CD4-positive, alpha-beta memory T cell (primary cell): Measurements from ENCODE around the gene ALCAM. TPM values are rescaled to one million over a fixed set of nuclear protein-coding genes. Genes with fewer than 3 reads are reported as not detected.

Experiments
- CTCF ChIA-PET: fragments of 350-600 bp; sonication (Branson Sonifier 250); formaldehyde crosslinking; loops from one replicate; lab custom pipeline; 2021; ENCODE audit warnings: inconsistent platforms; ENCODE audit not compliant: partially characterized antibody; lab: Charles Lee
- POLR2A ChIA-PET: fragments of 350-600 bp; sonication (Branson Sonifier 250); formaldehyde crosslinking; loops from one replicate; lab custom pipeline; 2021; ENCODE audit not compliant: partially characterized antibody; lab: Charles Lee
- DNase-seq, 5 donors: peaks; one replicate each; pipeline versions ENCODE4 v3.0.0 to v3.0.0-alpha.2; 2020 to 2022; ENCODE audit warnings: mixed read lengths in 1 of 5
- H3K27ac ChIP-seq: one replicate; pipeline ENCODE4 v1.7.0; 2013; ENCODE audit warnings: low read depth, low read length
- H3K27me3 ChIP-seq: 2 replicates; pipeline ENCODE4 v1.7.0; 2013; ENCODE audit warnings: mild to moderate bottlenecking, low read length, moderate library complexity; ENCODE audit not compliant: insufficient read depth
- H3K36me3 ChIP-seq: 2 replicates; pipeline ENCODE4 v1.7.0; 2013; ENCODE audit warnings: mild to moderate bottlenecking, low read length, moderate library complexity; ENCODE audit not compliant: insufficient read depth
- H3K4me1 ChIP-seq: 2 replicates; pipeline ENCODE4 v1.7.0; 2013; ENCODE audit warnings: mild to moderate bottlenecking, low read length, moderate library complexity; ENCODE audit not compliant: insufficient read depth
- H3K4me3 ChIP-seq, 2 donors: one replicate each; pipeline ENCODE4 v1.7.0; 2013; ENCODE audit warnings: low read length in 2 of 2, mild to moderate bottlenecking in 1 of 2
- H3K9me3 ChIP-seq, 2 donors: one replicate each; pipeline ENCODE4 v1.7.0; 2013; ENCODE audit warnings: low read length in 2 of 2, control low read depth in 1 of 2; ENCODE audit not compliant: control insufficient read depth in 1 of 2
- H3K27ac Mint-ChIP-seq, 7 donors: one replicate each; pipeline ENCODE4 v1.8.0; 2020 to 2021; ENCODE audit warnings: mixed read lengths in 7 of 7, mild to moderate bottlenecking in 6 of 7, inconsistent platforms in 3 of 7, moderate library complexity in 3 of 7
- H3K27me3 Mint-ChIP-seq, 2 donors: one replicate each; pipeline ENCODE4 v1.8.0; 2020 to 2021; ENCODE audit warnings: mixed read lengths in 2 of 2
- H3K36me3 Mint-ChIP-seq, 2 donors: one replicate each; pipeline ENCODE4 v1.8.0; 2020 to 2021; ENCODE audit warnings: mixed read lengths in 2 of 2, inconsistent platforms in 1 of 2, mild to moderate bottlenecking in 1 of 2
- H3K4me1 Mint-ChIP-seq, 4 donors: one replicate each; pipeline ENCODE4 v1.8.0; 2020 to 2021; ENCODE audit warnings: mixed read lengths in 4 of 4, mild to moderate bottlenecking in 1 of 4
- H3K4me3 Mint-ChIP-seq, 8 donors: one replicate each; pipeline ENCODE4 v1.8.0; 2020 to 2021; ENCODE audit warnings: mixed read lengths in 8 of 8, mild to moderate bottlenecking in 7 of 8, moderate library complexity in 6 of 8, inconsistent platforms in 3 of 8
- H3K9me3 Mint-ChIP-seq, 8 donors: one replicate each; pipeline ENCODE4 v1.8.0; 2020 to 2021; ENCODE audit warnings: mixed read lengths in 8 of 8, mild to moderate bottlenecking in 5 of 8, inconsistent platforms in 3 of 8, moderate library complexity in 1 of 8
- intact Hi-C: fragments of 100-400 bp; cut with micrococcal nuclease; formaldehyde crosslinking; loops from one replicate; pipeline ENCODE4 v1.15.1; 2023
- polyA plus RNA-seq, 2 donors: library from polyadenylated mRNA; unstranded; fragments of 300-500 nt; fragmentation: Illumina TruSeq; gene quantifications; one replicate each; pipeline ENCODE4 v1.2.3, GENCODE V29; 2021
- total RNA-seq, 2 experiments: library from RNA; stranded (reverse); gene quantifications; one replicate each; pipeline ENCODE4 v1.2.3, GENCODE V29; 2021

The ALCAM gene
- total and polyA plus RNA-seq, 4 experiments from 2014 or later, result 5.5 to 10.6 (median 8.6) TPM

DNA sequence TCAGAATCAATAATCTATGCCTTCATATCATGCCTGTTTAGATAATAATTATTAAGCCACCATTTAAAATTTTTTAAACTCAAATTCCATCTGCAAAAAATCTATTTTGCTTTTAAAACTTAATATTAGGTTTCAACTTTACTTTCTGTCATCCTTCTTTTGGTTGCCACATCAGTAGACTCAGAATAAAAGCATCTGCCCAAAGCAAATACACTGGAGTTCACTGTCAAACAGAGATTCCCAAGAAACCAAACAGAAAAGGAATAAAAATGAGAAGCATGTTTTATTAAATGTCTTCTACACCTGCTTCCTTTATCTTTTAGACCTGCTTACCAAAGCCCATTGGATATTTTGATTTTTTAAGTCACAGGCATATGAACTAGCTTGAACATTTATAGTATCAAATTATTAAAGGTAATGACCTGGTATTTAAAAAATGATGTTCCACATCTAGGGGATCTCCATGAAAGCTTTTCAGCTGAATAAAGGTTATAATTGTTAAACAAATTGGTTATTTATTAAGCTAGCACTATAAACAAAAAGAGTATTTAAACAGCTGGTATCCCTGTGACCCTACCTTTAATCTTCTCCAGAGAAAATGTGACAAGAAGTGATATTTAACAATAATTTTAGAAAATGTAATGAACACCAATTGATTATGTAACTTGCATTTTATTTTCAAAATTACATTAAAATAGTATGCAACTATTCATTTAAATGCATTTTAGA lies 62.5 kb downstream of the ALCAM start:
- no peaks in the 10 kb centered on the region for H3K9me3 Mint-ChIP-seq
- H3K4me3 ChIP-seq, result no peak overlapping the region
- H3K4me1 ChIP-seq, result no peaks in the 10 kb centered on the region
- H3K27me3 Mint-ChIP-seq, result no peaks in the 10 kb centered on the region
- no peaks in the 10 kb centered on the region for H3K4me1 Mint-ChIP-seq
- DNase-seq, result no peak
- no peaks in the 10 kb centered on the region for H3K36me3 Mint-ChIP-seq
- no peak overlapping the region for H3K27ac Mint-ChIP-seq
- H3K4me3 Mint-ChIP-seq, result no peak overlapping the region
- no peak overlapping the region for H3K27ac ChIP-seq
- intact Hi-C loops, result no loop called here
- no peaks in the 10 kb centered on the region for H3K9me3 ChIP-seq
- no peaks in the 10 kb centered on the region for H3K27me3 ChIP-seq
- CTCF ChIA-PET, result no interaction called here
- POLR2A ChIA-PET, result no interaction called here
- no peaks in the 10 kb centered on the region for H3K36me3 ChIP-seq

DNA sequence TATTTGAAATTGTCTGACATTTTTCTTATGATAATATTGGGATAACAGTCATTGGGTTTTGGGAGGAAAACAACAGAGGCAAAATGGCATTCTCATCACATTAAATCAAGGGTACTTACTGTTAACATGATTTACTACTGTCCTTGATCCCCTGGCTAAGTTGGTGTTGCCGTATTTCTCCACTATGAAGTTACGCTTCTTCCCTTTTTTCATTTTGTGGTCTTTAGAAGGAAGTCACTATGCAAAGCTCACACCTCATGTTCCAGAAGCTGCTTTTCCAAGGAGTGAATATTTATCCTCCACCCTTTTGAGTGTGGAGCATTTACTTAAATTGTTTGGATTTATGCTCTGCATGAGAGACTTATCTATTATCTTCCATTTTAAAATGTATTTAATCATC lies 63.7 kb downstream of the ALCAM start:
- peaks cover 0 to 3% of the 10 kb centered on the region in 2 donors for H3K36me3 Mint-ChIP-seq
- DNase-seq, result no peak
- no peaks in the 10 kb centered on the region for H3K9me3 ChIP-seq
- POLR2A ChIA-PET, result no interaction called here
- H3K4me1 ChIP-seq, result no peaks in the 10 kb centered on the region
- intact Hi-C loops, result no loop called here
- H3K27ac ChIP-seq, result no peak overlapping the region
- H3K27me3 ChIP-seq, result no peaks in the 10 kb centered on the region
- no peak overlapping the region for H3K4me3 Mint-ChIP-seq
- H3K27ac Mint-ChIP-seq, result no peak overlapping the region
- no peaks in the 10 kb centered on the region for H3K36me3 ChIP-seq
- no peak overlapping the region for H3K4me3 ChIP-seq
- H3K27me3 Mint-ChIP-seq, result no peaks in the 10 kb centered on the region
- no peaks in the 10 kb centered on the region for H3K4me1 Mint-ChIP-seq
- CTCF ChIA-PET, result no interaction called here
- peaks cover 0 to 3% (median 0%) of the 10 kb centered on the region in 8 donors for H3K9me3 Mint-ChIP-seq

GRCh38 chr3:105431200-105431599 lies 64.5 kb downstream of the ALCAM start:
- H3K36me3 ChIP-seq, result no peaks in the 10 kb centered on the region
- H3K4me3 ChIP-seq, result no peak overlapping the region
- Mint-ChIP-seq H3K4me3 (no peak overlapping the region), H3K9me3 (peaks cover 0 to 4% (median 0%) of the 10 kb centered on the region in 8 donors), H3K36me3 (peaks cover 0 to 4% of the 10 kb centered on the region in 2 donors), H3K27ac (no peak overlapping the region), H3K4me1 (no peaks in the 10 kb centered on the region), H3K27me3 (no peaks in the 10 kb centered on the region)
- no peaks in the 10 kb centered on the region for H3K4me1 ChIP-seq
- ChIA-PET CTCF (no interaction called here), POLR2A (no interaction called here)
- no peak overlapping the region for H3K27ac ChIP-seq
- intact Hi-C loops, result no loop called here
- DNase-seq, result no peak
- no peaks in the 10 kb centered on the region for H3K27me3 ChIP-seq
- H3K9me3 ChIP-seq, result no peaks in the 10 kb centered on the region

GRCh38 chr3:105435277-105435676 lies 68.6 kb downstream of the ALCAM start:
- intact Hi-C loops, result no loop called here
- H3K4me3 Mint-ChIP-seq, result no peak overlapping the region
- no peaks in the 10 kb centered on the region for H3K4me1 ChIP-seq
- no peaks in the 10 kb centered on the region for H3K27me3 ChIP-seq
- H3K9me3 Mint-ChIP-seq, result peaks cover 0 to 4% (median 0%) of the 10 kb centered on the region in 8 donors
- no peaks in the 10 kb centered on the region for H3K27me3 Mint-ChIP-seq
- POLR2A ChIA-PET, result no interaction called here
- no peak overlapping the region for H3K27ac Mint-ChIP-seq
- H3K4me1 Mint-ChIP-seq, result no peaks in the 10 kb centered on the region
- CTCF ChIA-PET, result no interaction called here
- H3K36me3 ChIP-seq, result no peaks in the 10 kb centered on the region
- H3K36me3 Mint-ChIP-seq, result peaks cover 0 to 4% of the 10 kb centered on the region in 2 donors
- no peak for DNase-seq
- no peak overlapping the region for H3K27ac ChIP-seq
- H3K4me3 ChIP-seq, result no peak overlapping the region
- H3K9me3 ChIP-seq, result no peaks in the 10 kb centered on the region

DNA sequence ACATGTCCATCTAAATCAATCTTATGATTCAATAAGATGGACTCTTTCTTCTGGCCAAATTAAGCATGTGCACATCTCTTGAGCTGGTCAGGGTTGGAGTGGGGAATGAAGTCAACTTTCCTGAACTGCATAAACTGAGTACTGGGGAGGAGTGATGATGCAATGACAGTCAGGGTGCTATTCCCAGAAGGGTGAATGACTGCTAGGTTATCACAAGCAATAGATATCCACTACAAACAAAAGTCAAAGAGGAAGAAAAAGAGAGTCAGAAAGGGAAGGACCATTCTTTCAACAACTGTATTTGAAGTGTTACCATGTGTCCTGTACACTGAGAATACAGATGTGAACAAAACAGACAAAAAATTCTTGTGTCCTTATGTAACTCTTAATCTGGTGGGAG lies 70.0 kb downstream of the ALCAM start:
- H3K27me3 ChIP-seq, result no peaks in the 10 kb centered on the region
- intact Hi-C loops, result no loop called here
- no peaks in the 10 kb centered on the region for H3K9me3 ChIP-seq
- H3K4me1 ChIP-seq, result no peaks in the 10 kb centered on the region
- H3K4me1 Mint-ChIP-seq, result no peaks in the 10 kb centered on the region
- DNase-seq, result no peak
- H3K27ac ChIP-seq, result no peak overlapping the region
- H3K27ac Mint-ChIP-seq, result peak overlapping the region in 1 of 7 donors; percentile 0
- no peak overlapping the region for H3K4me3 ChIP-seq
- no peak overlapping the region for H3K4me3 Mint-ChIP-seq
- ChIA-PET CTCF (no interaction called here), POLR2A (no interaction called here)
- H3K36me3 ChIP-seq, result no peaks in the 10 kb centered on the region
- peaks cover 0 to 4% of the 10 kb centered on the region in 2 donors for H3K36me3 Mint-ChIP-seq
- peaks cover 0 to 4% (median 0%) of the 10 kb centered on the region in 8 donors for H3K9me3 Mint-ChIP-seq
- H3K27me3 Mint-ChIP-seq, result no peaks in the 10 kb centered on the region

DNA sequence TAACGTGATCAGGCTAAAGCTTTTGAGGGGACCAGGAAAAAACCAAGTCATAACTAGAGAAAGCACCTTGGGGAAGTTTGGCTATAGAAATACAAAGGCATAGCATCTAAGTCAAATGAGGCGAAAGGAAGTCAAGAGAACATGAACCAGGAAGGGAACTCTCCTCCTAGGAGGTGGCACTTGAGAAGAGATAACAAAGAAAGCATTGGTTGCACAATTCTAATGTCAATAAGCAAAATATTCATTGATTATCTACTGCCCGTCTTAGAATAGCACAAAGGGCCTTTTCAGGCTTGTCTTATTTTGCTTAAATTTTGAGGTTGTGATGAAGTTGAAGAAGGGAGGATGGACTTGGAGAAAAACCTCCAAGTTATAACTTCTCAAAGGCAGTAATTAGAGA lies 73.4 kb downstream of the ALCAM start:
- Histone ChIP-seq H3K36me3 (no peaks in the 10 kb centered on the region), H3K27ac (no peak overlapping the region), H3K9me3 (no peaks in the 10 kb centered on the region), H3K4me3 (no peak overlapping the region), H3K27me3 (no peaks in the 10 kb centered on the region), H3K4me1 (no peaks in the 10 kb centered on the region)
- Mint-ChIP-seq H3K36me3 (peaks cover 0 to 7% of the 10 kb centered on the region in 2 donors), H3K4me1 (no peaks in the 10 kb centered on the region), H3K9me3 (peaks cover 0 to 4% (median 0%) of the 10 kb centered on the region in 8 donors), H3K4me3 (no peak overlapping the region), H3K27ac (no peak overlapping the region), H3K27me3 (no peaks in the 10 kb centered on the region)
- ChIA-PET POLR2A (no interaction called here), CTCF (no interaction called here)
- intact Hi-C loops, result no loop called here
- no peak for DNase-seq

GRCh38 chr3:105444725-105445124 lies 78.0 kb downstream of the ALCAM start:
- Mint-ChIP-seq H3K4me3 (no peak overlapping the region), H3K27me3 (no peaks in the 10 kb centered on the region), H3K36me3 (peaks cover 0 to 3% of the 10 kb centered on the region in 2 donors), H3K27ac (no peak overlapping the region), H3K4me1 (no peaks in the 10 kb centered on the region), H3K9me3 (peaks cover 0 to 2% (median 0%) of the 10 kb centered on the region in 8 donors)
- no peaks in the 10 kb centered on the region for H3K27me3 ChIP-seq
- H3K9me3 ChIP-seq, result no peaks in the 10 kb centered on the region
- POLR2A ChIA-PET, result no interaction called here
- H3K27ac ChIP-seq, result no peak overlapping the region
- DNase-seq, result no peak
- intact Hi-C loops, result no loop called here
- CTCF ChIA-PET, result no interaction called here
- H3K4me1 ChIP-seq, result no peaks in the 10 kb centered on the region
- no peak overlapping the region for H3K4me3 ChIP-seq
- no peaks in the 10 kb centered on the region for H3K36me3 ChIP-seq
